ENCODE measurements around the gene GALNT18.
"Not testable (repeated sequence)": the region's sequence is repeated elsewhere in the genome, so short reads cannot be mapped to it uniquely, and the experiment has no call there.

Gene GALNT18

DNA sequence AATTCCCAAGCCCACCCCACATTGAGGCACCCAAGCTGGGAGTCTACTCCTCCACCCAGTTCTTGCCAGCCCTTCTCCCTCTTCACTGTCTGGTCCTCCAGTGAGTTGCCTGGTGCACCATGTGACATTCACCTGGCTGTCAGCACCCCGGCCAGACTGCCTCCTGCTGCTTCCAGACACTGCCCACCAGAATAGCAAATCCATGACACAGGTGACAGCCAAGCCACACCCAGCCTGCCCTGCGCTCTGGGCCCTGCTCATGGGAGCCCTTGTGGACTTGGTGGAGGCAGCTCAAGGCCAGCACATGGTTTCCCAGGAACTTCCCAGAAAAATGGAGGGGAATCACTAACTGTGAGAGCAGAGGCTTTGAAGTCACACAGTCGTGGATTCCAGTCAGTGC, 172.5 kb downstream of the GALNT18 start:
- no peak for DNase-seq

DNA sequence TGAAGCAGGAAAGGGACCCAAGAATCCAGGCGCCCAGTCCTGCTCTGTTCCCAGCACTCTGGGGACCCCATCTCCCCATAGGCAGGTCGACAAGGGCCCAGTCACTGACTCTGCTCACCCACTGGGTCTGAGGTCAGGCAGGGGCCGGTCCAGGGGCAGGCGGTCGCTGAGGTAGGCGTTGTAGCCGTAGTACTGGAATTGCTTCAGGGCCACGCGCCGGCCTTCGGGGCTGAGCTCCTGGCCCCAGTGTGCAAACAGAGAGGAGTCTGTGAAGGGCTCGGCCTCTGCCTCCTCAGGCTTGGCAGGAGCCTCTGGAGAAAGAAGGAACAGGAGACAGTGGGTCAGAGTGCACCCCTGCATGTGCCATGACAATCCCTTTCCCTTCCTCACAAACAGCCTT, 173.2 kb downstream of the GALNT18 start:
- no peak for DNase-seq

DNA sequence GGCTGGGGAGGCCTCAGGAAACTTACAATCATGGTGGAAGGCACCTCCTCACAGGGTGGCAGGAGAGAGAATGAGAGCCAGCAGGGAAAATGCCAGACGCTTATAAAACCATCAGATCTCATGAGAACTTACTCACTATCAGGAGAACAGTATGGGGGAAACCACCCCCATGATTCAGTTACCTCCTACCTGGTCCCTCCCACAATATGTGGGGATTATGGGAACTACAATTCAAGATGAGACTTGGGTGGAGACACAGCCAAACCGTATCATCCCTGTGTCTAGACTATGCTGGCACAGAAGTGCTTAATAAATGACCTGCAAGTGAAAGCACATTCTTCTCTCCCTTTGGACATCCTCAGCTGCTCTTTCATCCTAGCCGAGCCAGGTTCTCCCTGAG, 174.2 kb downstream of the GALNT18 start:
- DNase-seq: not testable (repeated sequence)

DNA sequence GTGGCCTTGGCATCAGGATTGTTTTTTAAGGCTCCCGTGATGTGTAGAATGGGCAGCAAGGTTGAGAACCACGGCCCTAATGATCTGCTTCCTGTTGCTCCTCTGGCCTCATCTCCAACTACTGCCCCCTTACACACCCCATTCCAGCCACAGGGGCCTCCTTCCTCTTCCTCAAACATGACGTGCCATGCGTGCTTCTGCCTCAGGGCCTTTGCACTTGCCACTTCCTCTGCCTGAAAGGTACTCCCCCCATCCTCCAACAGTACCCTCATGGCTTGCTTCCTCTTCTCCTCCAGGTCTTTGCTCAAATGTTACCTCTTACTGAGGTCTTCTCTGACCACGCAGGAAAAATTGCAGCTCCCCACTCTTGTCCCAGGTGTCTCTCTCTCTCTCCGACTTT, 174.8 kb downstream of the GALNT18 start:
- no peak for DNase-seq

DNA sequence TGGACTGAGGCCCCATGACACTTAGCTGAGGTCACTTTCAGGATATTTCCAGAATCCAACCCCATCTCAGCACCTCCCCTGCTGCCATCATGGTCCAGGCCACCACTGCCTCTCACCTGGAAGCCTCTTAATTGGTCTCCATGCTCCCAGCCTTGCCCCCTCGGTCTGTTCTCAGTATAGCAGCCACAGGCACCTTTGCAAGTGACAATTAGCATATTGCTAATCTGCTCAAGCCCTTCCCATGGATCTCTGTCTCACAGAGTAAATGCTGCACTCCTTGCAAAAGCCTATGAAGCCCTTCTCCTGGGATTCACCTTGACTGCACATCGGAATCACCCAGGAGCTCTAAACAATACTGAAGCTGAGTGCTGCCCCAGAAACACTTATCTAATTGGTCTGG, 175.2 kb downstream of the GALNT18 start:
- no peak for DNase-seq

DNA sequence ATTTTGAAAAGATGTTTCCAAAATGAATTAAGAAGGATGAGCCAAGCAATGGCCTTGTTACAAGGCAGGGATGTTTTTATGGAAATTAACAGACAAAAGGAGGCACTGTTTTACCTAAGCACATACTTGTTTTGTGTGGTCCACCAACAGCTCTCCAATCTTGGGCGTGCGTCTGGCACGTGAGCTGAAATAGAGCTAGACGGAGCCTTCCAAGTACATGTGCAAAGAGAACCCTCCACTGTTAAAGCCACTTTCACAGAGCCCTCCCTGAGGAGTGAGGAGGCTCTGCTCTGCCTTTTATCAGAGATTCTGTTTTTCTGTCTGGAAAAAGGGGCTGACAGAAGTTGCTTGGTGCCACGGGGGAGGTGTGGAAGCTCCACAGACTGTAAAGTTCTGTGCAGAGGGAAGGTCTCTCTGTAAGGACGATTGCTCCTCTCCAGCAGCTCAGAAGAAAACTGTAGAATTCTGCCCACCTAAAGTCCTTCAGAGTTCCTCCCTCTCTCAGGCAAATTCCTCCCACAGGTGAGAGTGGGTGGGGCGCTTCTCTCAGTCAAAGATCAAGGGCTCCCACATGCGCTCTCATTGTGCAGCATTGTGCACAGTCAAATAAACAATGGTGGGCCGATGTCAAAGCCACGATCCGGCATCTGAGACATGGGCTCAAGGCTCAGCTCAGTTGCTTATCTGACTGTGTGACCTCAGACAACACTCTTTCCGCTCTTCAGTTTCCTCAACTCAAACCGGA, 176.2 kb downstream of the GALNT18 start:
- DNase-seq: no peak

DNA sequence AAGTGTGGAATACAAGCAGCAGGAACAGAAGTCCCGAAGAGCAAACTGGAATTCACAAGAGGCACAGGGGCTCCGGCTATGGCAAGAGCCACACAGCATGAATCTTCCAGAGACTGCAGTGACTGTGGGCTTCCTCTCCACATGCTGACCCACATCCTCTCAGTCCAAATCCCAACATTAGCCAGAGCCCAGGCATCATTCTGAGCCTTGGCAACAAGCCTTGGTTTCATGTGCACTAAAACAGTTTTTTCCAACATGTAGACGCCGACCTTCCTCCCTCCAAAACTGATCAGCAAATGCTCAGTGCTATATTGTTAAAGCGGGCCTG, 177.0 kb downstream of the GALNT18 start:
- DNase-seq: no peak

DNA sequence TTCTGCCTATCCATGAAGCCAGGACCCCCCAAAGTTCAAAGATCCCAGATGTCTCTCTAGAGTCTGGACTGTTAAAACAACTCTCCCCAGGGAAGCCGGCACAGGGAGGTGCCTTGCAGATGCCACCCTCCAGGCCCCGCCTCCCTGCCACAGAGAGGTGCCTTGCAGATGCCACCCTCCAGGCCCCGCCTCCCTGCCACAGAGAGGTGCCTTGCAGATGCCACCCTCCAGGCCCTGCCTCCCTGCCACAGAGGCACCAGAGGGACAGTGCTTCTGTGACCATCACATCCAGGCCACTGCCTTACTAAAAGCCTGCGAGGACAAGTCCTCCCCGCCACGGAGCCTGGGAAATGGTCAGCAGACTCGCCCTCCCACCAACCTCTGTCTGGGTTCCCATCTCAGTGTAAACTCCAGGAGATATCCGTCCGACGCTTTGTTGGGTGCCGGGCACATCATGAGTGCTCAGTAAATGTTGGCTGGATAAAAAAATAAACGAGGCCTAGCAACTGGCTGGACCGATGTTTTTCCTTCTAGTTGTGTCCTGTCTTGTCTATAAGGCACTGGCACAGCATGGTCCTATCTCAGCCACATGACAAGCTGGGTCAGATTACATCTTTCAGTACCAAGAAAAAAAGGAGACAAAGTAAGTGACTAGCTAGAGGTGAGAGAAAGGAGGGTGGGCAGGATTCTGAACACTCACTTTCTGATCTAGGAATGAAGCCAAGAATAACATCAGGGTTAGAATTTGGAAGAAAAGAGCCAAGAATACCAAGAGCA, 177.6 kb downstream of the GALNT18 start:
- no peak for DNase-seq

DNA sequence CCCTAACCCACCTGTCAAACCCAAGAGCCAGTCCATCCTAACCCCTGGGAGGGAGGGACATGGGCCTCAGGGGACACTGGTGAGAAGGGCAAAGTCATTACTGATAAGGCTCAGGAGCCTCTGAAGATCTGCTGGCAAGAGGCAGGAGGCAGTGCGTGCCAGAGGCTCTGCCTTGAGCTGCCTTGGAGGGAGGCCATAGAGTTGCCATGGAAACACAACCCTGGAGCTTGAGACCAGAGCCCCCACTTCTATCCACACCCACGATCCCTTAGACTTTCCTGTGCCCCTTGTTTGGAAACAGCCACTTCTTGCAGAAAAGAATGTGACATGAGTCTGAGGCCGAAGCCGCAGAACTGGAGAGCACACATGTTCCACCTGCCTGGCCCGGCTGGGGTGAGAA, 179.0 kb downstream of the GALNT18 start:
- DNase-seq: no peak

DNA sequence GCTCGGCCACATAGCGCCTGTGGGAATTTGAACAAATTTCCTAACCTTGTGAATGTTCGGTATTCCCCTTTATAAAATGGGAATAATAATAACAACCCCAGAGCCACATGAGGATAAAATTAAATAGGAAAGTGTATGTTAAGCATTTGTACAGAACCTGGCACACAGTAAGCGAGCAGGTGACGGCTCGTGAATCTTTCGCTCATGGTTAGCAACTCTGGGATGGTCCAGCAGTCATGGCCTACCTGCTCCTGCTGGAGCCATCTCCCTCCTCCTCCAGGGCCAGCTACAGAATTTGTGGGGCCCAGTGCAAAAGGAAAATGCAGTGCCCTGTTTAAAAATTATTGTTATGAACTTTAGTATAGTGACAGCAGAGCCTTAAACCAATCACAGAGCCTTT, 180.3 kb downstream of the GALNT18 start:
- no peak for DNase-seq

DNA sequence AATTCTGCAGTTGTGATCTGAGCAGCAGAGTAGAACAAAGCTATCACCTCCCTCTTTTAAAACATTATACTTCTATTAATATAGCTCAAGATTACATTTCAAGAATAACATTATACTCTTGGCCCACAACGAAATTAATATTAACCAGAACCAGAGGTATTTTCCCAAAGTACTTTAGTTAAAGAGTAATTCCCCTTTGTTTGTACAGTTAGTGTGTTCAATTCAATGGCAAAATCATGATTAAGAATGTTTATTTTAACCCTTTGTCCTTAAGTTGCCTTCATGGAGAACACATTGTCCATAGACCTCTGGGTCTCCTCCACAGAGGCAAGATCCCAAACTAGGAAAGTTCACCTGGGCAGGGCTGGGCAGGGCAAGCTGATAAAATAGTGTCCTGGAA, 180.7 kb downstream of the GALNT18 start:
- no peak for DNase-seq

DNA sequence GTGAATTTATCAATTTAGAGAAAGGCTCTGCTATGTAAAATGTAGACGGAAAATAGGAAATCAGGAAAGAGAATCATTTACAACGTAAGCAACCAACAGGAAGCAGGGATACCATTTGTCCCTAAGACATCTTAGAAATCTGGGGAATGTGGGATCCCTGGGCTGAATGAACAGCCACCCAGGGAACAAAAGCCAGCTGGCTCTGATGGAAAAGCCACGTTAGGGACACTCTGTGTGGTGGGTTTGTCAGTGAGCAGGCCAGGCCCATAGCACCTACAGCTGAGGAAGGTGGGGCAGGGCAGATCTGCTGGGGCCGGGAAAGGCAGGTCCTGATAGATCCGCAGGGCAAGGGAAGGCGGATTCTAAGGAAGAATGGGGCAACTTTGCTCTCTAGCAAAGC, 181.7 kb downstream of the GALNT18 start:
- no peak for DNase-seq

DNA sequence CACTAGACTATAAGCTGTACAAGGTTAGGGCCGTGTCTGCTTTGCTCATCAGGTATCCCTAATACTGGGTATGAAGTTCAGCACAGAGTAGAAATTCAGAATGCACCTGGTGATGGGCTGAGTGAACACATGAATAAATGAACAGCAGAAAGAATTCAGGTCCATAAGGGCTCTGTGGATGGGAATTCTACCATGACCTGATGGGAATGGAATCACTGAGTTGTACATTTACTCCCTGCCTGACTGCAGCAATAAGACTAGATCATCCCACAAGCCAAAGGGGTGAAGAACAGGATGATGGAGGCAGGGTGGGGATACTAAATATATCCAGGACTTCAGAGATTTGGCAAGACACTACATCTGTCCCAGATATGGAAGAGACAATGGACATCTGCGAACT, 182.2 kb downstream of the GALNT18 start:
- DNase-seq: no peak

DNA sequence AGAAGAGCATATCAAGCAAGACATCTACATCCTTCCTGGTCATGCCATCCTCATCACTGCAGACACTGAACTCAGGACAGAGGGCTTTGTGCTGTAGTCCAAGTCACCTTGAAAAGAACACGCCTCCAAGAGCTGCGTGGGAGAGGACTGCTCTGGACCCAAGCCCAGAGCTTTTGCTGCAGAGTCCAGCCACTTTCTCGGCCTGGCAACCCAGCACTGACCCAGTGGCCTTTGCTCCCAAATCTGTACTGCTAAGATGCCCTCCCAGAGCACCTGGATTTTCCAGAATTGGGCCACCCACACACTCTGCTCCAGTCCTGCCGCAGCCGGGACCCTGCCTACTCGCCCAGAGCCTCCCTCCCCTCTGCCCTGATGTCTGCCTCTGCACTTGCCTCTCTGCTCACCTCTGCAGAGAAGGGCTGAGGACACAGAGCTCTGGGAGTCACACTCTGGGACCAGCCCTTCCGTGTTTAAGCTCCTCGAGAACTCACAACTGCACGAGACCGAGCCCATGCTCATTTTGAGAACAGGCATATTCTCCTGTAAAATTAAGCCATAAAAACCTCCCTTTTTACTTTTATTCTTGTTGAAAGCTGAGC, 185.0 kb downstream of the GALNT18 start:
- no peak for DNase-seq

DNA sequence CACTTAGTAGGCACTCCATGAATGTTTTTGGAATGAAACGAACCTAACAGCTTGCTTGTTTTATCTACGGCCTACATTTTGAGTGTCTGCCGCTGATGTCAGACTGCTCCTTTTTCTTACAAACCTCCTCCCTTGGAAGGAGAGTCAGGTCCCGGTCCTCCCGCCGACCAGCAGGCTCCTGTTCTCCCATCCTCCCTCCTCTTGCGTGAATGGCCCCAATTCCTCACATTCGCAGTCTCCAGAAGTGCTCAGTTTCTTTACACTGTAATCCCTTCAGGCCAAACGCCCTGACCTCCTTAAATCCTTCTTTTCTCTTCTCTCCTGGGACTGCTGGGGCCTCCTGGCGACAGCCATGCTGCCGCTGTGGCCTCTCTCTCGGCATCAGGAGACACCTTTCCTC, 186.2 kb downstream of the GALNT18 start:
- no peak for DNase-seq

DNA sequence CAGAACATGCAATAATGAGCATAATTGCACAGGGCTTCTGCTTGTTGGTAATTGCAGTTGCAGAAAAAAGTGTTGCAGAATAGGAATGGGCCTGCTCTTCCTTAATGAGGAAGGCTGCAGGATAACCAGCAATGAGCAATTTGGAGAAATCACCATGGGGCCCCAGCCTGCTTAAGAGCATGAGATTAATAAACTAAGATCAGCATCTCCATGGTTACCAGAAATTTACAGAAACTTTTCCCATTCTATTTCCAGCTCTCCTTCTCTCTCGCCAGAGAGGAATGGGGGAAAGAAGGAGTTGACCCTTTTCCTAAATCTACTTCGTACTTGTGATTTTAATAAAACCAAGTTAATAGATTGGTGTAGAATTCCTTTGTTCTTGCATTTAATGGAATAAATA, 187.8 kb downstream of the GALNT18 start:
- no peak for DNase-seq

DNA sequence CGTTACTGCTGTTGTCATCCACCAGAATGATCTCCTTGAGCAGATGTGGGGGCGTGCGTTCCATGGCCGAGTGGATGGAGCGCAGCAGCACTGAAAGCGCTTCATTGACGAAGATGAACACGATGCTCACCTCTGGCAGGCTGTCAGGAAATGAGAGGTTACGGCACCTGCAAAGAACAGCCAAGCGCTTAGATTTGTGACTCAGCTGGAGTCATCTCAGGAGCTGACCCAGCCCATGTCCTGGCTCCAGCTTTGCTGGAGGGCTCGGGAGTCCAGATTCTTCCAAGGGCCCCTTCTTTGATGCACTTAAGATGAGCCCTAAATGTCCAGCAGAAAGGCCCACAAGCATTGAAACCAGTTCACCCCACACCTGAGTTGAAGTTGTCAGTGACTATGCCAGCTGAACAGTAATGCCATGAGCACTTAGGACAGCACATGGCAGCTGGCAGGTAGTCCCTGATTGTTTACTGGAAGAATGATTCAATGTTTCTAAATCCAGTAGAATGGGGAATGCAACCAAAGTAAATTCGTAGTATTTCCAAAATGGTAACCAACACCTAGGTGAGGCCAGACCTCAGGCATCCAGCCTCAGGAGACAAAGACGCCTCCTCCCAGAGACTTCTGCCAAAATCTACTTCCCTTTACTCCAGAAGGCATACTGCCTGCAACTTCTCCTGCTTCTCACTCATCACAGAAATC, 189.0 kb downstream of the GALNT18 start:
- no peak for DNase-seq

DNA sequence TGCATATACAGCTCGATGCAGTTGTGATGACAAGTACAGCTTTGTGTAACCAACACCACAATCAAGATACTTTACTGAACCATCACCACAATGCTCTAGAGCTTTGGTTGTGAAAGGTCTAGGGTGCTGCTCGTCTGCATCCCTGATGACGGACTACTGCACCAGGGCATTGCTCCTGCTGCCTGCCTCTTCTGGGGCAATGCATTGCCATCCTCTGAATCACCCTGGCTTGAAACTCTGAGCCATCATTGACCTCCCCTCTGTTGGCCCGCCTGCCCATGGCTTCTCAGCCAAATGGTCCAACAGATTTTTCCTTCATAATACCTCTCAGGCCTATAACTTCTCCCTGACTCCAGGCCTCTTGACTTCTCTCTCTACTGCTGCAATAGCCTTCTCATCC, 191.4 kb downstream of the GALNT18 start:
- DNase-seq: no peak

DNA sequence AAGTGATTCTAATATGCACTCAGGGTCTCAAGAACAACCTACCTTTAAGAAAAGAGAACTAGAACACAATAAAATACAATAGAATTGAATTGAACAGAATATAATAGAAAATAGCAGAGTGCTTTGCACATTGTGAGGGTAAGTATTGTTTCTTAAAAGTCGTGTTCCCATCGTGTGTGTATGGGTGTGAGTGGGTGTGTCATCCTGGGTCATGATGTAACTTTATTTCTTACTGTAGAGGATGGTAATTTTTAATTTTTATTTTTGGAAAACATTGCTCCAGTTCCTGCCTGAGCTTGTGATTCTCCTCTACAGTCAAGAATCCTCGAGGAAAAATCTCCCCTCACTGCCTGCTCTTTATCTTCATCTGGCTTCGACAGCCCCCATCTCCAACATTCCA, 193.1 kb downstream of the GALNT18 start:
- no peak for DNase-seq

DNA sequence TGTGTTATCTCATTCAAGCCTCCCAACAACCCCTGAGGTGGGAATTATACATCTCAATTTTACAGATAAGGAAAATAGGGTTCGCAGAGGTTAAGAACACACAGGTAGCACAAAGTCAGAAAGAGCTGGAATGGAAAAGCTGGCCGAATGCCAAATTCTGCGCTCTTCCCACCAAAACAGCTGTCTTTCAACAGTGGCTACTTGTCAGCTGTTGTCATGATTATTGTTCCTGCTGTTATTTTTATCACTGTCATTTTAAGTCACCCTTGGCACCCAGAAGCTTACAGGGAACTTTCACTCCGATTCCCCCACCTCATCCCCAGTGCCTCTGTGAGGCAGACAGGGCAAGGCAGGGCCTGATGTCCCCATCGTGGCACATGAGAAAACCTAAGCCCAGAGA, 194.3 kb downstream of the GALNT18 start:
- peak; percentile 34 for DNase-seq

DNA sequence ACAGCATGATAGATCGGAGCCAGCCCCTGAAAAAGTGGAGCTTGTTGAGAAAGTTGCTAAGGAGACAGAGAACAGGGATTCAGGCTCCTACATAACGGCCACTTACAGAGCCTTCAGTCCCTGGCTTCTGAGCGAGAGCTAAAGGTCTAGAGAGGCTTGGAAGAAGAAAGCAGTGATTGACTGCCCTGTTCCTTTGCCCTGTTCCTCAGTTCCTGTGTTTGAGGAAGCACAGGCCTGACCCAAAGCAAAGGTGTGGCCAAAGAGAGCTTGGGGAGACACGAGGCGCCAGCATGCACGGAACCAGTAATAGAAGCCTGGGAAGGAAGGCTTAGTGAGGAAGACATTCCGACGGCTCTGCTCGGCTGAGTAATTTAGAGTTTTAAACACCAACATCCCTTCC, 194.7 kb downstream of the GALNT18 start:
- no peak for DNase-seq

DNA sequence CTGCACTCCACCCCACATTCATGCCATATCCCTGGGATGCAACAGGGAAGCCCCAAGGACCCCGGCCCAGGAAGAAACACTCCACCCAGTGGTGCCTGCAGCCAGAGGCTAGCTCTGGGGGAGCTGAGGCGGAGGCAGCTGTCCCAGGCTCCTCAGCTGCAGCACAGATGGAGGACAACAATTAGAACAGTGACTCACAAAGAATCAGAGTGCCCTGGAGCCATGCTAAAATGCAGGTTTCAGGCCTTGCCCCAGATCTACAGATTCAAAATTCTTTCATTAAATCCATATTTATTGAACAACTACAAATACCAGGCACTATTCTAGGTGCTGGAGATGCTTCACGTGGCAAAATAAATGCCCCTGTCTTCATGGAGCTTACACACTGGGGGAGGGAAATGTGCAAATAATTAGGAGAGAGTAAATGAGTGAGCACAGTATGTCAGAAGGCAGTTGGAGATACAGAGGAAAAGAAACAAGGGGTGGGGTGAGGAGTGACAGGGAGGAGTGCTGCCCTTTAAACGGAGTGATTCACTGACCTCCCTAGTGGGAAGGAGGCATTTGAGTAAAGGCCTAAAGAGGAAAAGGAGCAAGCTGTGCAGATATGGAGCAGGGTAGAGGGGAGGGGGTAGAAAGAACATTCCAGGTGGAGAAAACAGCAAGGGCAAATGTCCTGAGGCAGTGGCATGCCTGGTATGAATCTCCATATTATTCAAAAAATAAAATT, 195.4 kb downstream of the GALNT18 start:
- DNase-seq: no peak

DNA sequence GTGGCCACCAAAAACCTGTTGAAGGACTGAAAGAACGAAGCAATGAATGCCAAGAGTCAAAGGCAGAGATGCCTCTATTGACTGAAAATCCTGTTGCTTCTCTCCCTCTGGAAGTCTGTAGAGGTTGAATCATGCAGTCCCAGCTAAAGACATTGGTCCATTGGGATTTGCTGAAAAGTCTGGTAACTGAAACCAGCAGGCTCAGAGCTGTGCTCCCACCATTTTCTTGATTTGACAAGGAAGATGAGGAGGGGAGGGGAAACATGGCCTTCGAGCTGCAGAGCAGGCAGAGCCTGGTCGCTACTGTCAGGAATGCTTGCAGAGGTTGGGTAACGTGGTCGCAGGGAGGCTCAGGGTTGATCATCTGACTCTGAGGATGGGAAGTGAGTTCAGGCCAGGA, 196.0 kb downstream of the GALNT18 start:
- DNase-seq: no peak

Measured in NCI-H1694 treated with DMSO at 0.1 percent for 48 hours (cell line).